GM23338 (cell line): ENCODE data around the gene CNIH3. TPM values are rescaled to one million over a fixed set of nuclear protein-coding genes. Genes with fewer than 3 reads are reported as not detected.

Experiments used
- ATAC-seq: fragments of 200-7000 bp; cut with Tn5 transposase; 3 replicates; pipeline ENCODE4 v1.9.1; 2020
- DNase-seq: peaks from one replicate; pipeline ENCODE4 v3.0.0-alpha.2; 2015; ENCODE audit warnings: low spot score
- H2AFZ ChIP-seq: fragments of 200-600 bp; sonication (generic); 2 replicates; pipeline ENCODE4 v1.8.0; 2016; ENCODE audit warnings: antibody characterized with exemption, mild to moderate bottlenecking, moderate library complexity
- H3F3A ChIP-seq: fragments of 200-600 bp; sonication (generic); replicated peaks from 2 replicates; pipeline ENCODE4 v1.8.0; 2017; ENCODE audit warnings: antibody characterized with exemption, mixed run types, low read depth
- H3K27ac ChIP-seq: fragments of 200-600 bp; sonication (generic); 2 replicates; pipeline ENCODE4 v1.6.1; 2016; ENCODE audit warnings: low read depth
- H3K27me3 ChIP-seq: fragments of 200-600 bp; sonication (generic); 2 replicates; pipeline ENCODE4 v1.8.0; 2016; ENCODE audit warnings: mild to moderate bottlenecking, mixed run types, moderate library complexity; ENCODE audit not compliant: insufficient read depth
- H3K36me3 ChIP-seq: fragments of 200-600 bp; sonication (generic); 2 replicates; pipeline ENCODE4 v1.8.0; 2016; ENCODE audit warnings: mild to moderate bottlenecking; ENCODE audit not compliant: insufficient read depth
- H3K4me1 ChIP-seq: fragments of 200-600 bp; sonication (generic); 2 replicates; pipeline ENCODE4 v1.8.0; 2016; ENCODE audit warnings: mild to moderate bottlenecking, moderate library complexity; ENCODE audit not compliant: insufficient read depth
- H3K4me2 ChIP-seq: fragments of 200-600 bp; sonication (generic); 2 replicates; pipeline ENCODE4 v1.7.1; 2017; ENCODE audit warnings: mixed run types
- H3K4me3 ChIP-seq: fragments of 200-600 bp; sonication (generic); 2 replicates; pipeline ENCODE4 v1.6.1; 2016; ENCODE audit warnings: mixed run types
- H3K79me2 ChIP-seq: fragments of 200-600 bp; sonication (generic); replicated peaks from 2 replicates; pipeline ENCODE4 v1.8.0; 2017; ENCODE audit warnings: mild to moderate bottlenecking; ENCODE audit not compliant: insufficient read depth
- H3K9me2 ChIP-seq: fragments of 200-600 bp; sonication (generic); 2 replicates; pipeline ENCODE4 v1.8.0; 2017; ENCODE audit not compliant: insufficient read depth
- H4K20me1 ChIP-seq: fragments of 200-600 bp; sonication (generic); replicated peaks from 2 replicates; pipeline ENCODE4 v1.8.0; 2017; ENCODE audit warnings: mild to moderate bottlenecking; ENCODE audit not compliant: insufficient read depth
- H3K27ac Mint-ChIP-seq: 2 replicates; pipeline ENCODE4 v1.8.0; 2020; ENCODE audit warnings: inconsistent platforms, mild to moderate bottlenecking, moderate library complexity, mixed read lengths
- H3K27me3 Mint-ChIP-seq: 3 replicates; pipeline ENCODE4 v1.8.0; 2022; ENCODE audit warnings: low read depth, mild to moderate bottlenecking, moderate library complexity, mixed read lengths, inconsistent platforms; ENCODE audit not compliant: insufficient read depth, poor library complexity
- H3K36me3 Mint-ChIP-seq: 3 replicates; pipeline ENCODE4 v1.8.0; 2021; ENCODE audit warnings: low read depth, mild to moderate bottlenecking, inconsistent platforms, moderate library complexity, mixed read lengths
- H3K4me1 Mint-ChIP-seq: 3 replicates; pipeline ENCODE4 v1.8.0; 2020; ENCODE audit warnings: mild to moderate bottlenecking, inconsistent platforms, mixed read lengths
- H3K4me3 Mint-ChIP-seq: 3 replicates; pipeline ENCODE4 v1.8.0; 2021; ENCODE audit warnings: moderate library complexity, mild to moderate bottlenecking, inconsistent platforms, mixed read lengths
- H3K9me3 Mint-ChIP-seq: 3 replicates; pipeline ENCODE4 v1.8.0; 2020; ENCODE audit warnings: moderate library complexity, mild to moderate bottlenecking, inconsistent platforms, mixed read lengths
- CREB1 ChIP-seq: fragments of 250-450 bp; sonication (Bioruptor Pico); IDR thresholded peaks from 2 replicates; pipeline ENCODE4 v1.5.0; 2020; ENCODE audit warnings: low read depth, mild to moderate bottlenecking, moderate library complexity
- EZH2 ChIP-seq: fragments of 200-600 bp; sonication (generic); IDR thresholded peaks from one replicate; pipeline ENCODE4 v1.8.0; 2017; ENCODE audit warnings: antibody characterized with exemption, mild to moderate bottlenecking, low read depth; ENCODE audit not compliant: unreplicated experiment
- EZH2phosphoT487 ChIP-seq: fragments of 200-600 bp; sonication (generic); IDR thresholded peaks from one replicate; pipeline ENCODE4 v1.8.1; 2018; ENCODE audit warnings: antibody characterized with exemption; ENCODE audit not compliant: unreplicated experiment
- JUNB ChIP-seq: IDR thresholded peaks from one replicate; pipeline ENCODE4 v1.6.1; 2016; ENCODE audit warnings: antibody characterized with exemption; ENCODE audit not compliant: unreplicated experiment
- NANOG ChIP-seq: IDR thresholded peaks from 2 replicates; pipeline ENCODE4 v1.6.1; 2016; ENCODE audit warnings: antibody characterized with exemption, borderline replicate concordance
- POLR2AphosphoS5 ChIP-seq: IDR thresholded peaks from 2 replicates; pipeline ENCODE4 v1.6.1; 2016; ENCODE audit warnings: antibody characterized with exemption, low read depth
- REST ChIP-seq: IDR thresholded peaks from one replicate; pipeline ENCODE4 v1.6.1; 2018; ENCODE audit warnings: antibody characterized with exemption; ENCODE audit not compliant: unreplicated experiment
- ZNF114 ChIP-seq: fragments of 250-450 bp; sonication (Bioruptor Pico); IDR thresholded peaks from 2 replicates; pipeline ENCODE4 v1.5.0; 2020; ENCODE audit warnings: mild to moderate bottlenecking, moderate library complexity
- ZNF331 ChIP-seq: fragments of 250-450 bp; sonication (Bioruptor Pico); IDR thresholded peaks from 2 replicates; pipeline ENCODE4 v1.5.0; 2020; ENCODE audit warnings: low read depth, mild to moderate bottlenecking, moderate library complexity
- polyA plus RNA-seq: library from polyadenylated mRNA; unstranded; fragments of >200 nt; fragmentation: Nextera tagmentation; extraction: Ambion mirVana; gene quantifications from 2 replicates; pipeline ENCODE4 v1.2.1, GENCODE V29; 2016
- total RNA-seq: library from RNA; depleted of rRNA; stranded (reverse); fragments of >200 nt; shearing (Covaris generic); gene quantifications from 2 replicates; pipeline ENCODE4 v1.2.3, GENCODE V29; 2014
- TF ChIP-seq, protein P1 (sequence below), 2 experiments: fragments of 200-600 bp in 1 of 2; sonication (generic) in 1 of 2; conservative IDR thresholded peaks; 2 replicates each; pipeline versions ENCODE4 v1.5.1 to v1.6.1; 2016 to 2017; ENCODE audit warnings: antibody characterized with exemption in 2 of 2, low read depth in 2 of 2, mild to moderate bottlenecking in 2 of 2, moderate library complexity in 1 of 2
- TF ChIP-seq, protein P2 (sequence below): IDR thresholded peaks from 2 replicates; pipeline ENCODE4 v1.6.1; 2016; ENCODE audit warnings: antibody characterized with exemption

CNIH3 gene
- total and polyA plus RNA-seq, 2 experiments from 2014 or later: 3.6 to 5.1 TPM

- Mint-ChIP-seq H3K9me3 (no peaks in the 10 kb centered on the region), H3K4me1 (no peaks in the 10 kb centered on the region; the same call in 2 of the 3 replicates), H3K4me3 (no peak overlapping the region), H3K27me3 (peaks cover 3% of the 10 kb centered on the region), H3K36me3 (no peaks in the 10 kb centered on the region), H3K27ac (no peak overlapping the region)
- Histone ChIP-seq H3K4me2 (no peak overlapping the region), H3F3A (no peaks in the 10 kb centered on the region), H3K79me2 (no peaks in the 10 kb centered on the region), H4K20me1 (no peaks in the 10 kb centered on the region), H3K36me3 (no peaks in the 10 kb centered on the region), H3K4me1 (no peaks in the 10 kb centered on the region), H2AFZ (no peak overlapping the region), H3K4me3 (no peak overlapping the region), H3K27me3 (no peaks in the 10 kb centered on the region), H3K27ac (no peak overlapping the region), H3K9me2 (peaks cover 5% of the 10 kb centered on the region; the same call in 1 of the 2 replicates)
- TF ChIP-seq REST (no peak), ZNF114 (CRISPR knock-in tag) (no peak), EZH2phosphoT487 (no peak), JUNB (no peak), ZNF331 (no peak), NANOG (no peak), CREB1 (CRISPR knock-in tag) (no peak), POLR2AphosphoS5 (no peak), EZH2 (no peak)
- TF ChIP-seq, protein P1, sequence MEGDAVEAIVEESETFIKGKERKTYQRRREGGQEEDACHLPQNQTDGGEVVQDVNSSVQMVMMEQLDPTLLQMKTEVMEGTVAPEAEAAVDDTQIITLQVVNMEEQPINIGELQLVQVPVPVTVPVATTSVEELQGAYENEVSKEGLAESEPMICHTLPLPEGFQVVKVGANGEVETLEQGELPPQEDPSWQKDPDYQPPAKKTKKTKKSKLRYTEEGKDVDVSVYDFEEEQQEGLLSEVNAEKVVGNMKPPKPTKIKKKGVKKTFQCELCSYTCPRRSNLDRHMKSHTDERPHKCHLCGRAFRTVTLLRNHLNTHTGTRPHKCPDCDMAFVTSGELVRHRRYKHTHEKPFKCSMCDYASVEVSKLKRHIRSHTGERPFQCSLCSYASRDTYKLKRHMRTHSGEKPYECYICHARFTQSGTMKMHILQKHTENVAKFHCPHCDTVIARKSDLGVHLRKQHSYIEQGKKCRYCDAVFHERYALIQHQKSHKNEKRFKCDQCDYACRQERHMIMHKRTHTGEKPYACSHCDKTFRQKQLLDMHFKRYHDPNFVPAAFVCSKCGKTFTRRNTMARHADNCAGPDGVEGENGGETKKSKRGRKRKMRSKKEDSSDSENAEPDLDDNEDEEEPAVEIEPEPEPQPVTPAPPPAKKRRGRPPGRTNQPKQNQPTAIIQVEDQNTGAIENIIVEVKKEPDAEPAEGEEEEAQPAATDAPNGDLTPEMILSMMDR (conservative IDR thresholded peaks at IDR 0.05; ENCODE audit: low read depth in 2 of 2): no peak
- TF ChIP-seq, protein P2, sequence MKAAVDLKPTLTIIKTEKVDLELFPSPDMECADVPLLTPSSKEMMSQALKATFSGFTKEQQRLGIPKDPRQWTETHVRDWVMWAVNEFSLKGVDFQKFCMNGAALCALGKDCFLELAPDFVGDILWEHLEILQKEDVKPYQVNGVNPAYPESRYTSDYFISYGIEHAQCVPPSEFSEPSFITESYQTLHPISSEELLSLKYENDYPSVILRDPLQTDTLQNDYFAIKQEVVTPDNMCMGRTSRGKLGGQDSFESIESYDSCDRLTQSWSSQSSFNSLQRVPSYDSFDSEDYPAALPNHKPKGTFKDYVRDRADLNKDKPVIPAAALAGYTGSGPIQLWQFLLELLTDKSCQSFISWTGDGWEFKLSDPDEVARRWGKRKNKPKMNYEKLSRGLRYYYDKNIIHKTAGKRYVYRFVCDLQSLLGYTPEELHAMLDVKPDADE: no peak
- ATAC-seq (no peak), DNase-seq (no peak)
These were observed 97.1 kb downstream of the CNIH3 start for GRCh38 chr1:224713228-224713627.
